Measurements from ENCODE around the gene C16orf96.

C16orf96 gene

GRCh38 chr16:4618645-4619418, 62.7 kb downstream of the C16orf96 start:
- no peak overlapping the region for H3K4me3 ChIP-seq (ENCODE audit: control insufficient read depth, low read depth, low read length)
- no peak for DNase-seq (ENCODE audit: low read depth)
- TF ChIP-seq CTCF (conservative IDR thresholded peaks at IDR 0.05; ENCODE audit: control insufficient read depth, insufficient read depth, low read depth, low read length) = no peak

GRCh38 chr16:4623593-4623992, 67.5 kb downstream of the C16orf96 start:
- no peak for TF ChIP-seq CTCF (conservative IDR thresholded peaks at IDR 0.05; ENCODE audit: control insufficient read depth, insufficient read depth, low read depth, low read length)
- DNase-seq (ENCODE audit: low read depth) = no peak
- no peak overlapping the region for H3K4me3 ChIP-seq (ENCODE audit: control insufficient read depth, low read depth, low read length)

GRCh38 chr16:4624015-4624826, 68.1 kb downstream of the C16orf96 start, which contains the start of gene MGRN1:
TSS of gene MGRN1 (plus strand) at chr16:4624826. CDS start at chr16:4624961, 135 bp downstream.
- peak; percentile 96 for DNase-seq (ENCODE audit: low read depth)
- H3K4me3 ChIP-seq (ENCODE audit: control insufficient read depth, low read depth, low read length) = peak within 1 kb of the TSS; percentile 69
- peak; percentile 89 for TF ChIP-seq CTCF (conservative IDR thresholded peaks at IDR 0.05; ENCODE audit: control insufficient read depth, insufficient read depth, low read depth, low read length)

GRCh38 chr16:4624827-4625559, 68.9 kb downstream of the C16orf96 start:
- H3K4me3 ChIP-seq (ENCODE audit: control insufficient read depth, low read depth, low read length) = peak overlapping the region; percentile 69
- no peak for TF ChIP-seq CTCF (conservative IDR thresholded peaks at IDR 0.05; ENCODE audit: control insufficient read depth, insufficient read depth, low read depth, low read length)
- DNase-seq (ENCODE audit: low read depth) = peak; percentile 62

- H3K4me3 ChIP-seq (ENCODE audit: control insufficient read depth, low read depth, low read length) = peak overlapping the region; percentile 69
- TF ChIP-seq CTCF (conservative IDR thresholded peaks at IDR 0.05; ENCODE audit: control insufficient read depth, insufficient read depth, low read depth, low read length) = no peak
- no peak for DNase-seq (ENCODE audit: low read depth)
Measured at GRCh38 chr16:4625560-4626159, 69.5 kb downstream of the C16orf96 start.

GRCh38 chr16:4626396-4626795, 70.3 kb downstream of the C16orf96 start:
- no peak for TF ChIP-seq CTCF (conservative IDR thresholded peaks at IDR 0.05; ENCODE audit: control insufficient read depth, insufficient read depth, low read depth, low read length)
- no peak for DNase-seq (ENCODE audit: low read depth)
- peak overlapping the region; percentile 69 for H3K4me3 ChIP-seq (ENCODE audit: control insufficient read depth, low read depth, low read length)

Measured in fibroblast of mammary gland (primary cell).